SU-DHL-6 (cell line): ENCODE data around the gene UNK.

Experiments used
- H2AFZ ChIP-seq: fragments of 200-600 bp; sonication (generic); 2 replicates; pipeline ENCODE4 v1.6.1; 2014; ENCODE audit warnings: low read depth, mild to moderate bottlenecking, moderate library complexity, mixed read lengths, antibody characterized with exemption, low read length; ENCODE audit not compliant: severe bottlenecking
- H3F3A ChIP-seq: fragments of 200-600 bp; shearing (Covaris generic); 2 replicates; pipeline ENCODE4 v1.6.0; 2016; ENCODE audit warnings: antibody characterized with exemption, mild to moderate bottlenecking; ENCODE audit not compliant: insufficient read depth
- H3K27ac ChIP-seq: fragments of 200-600 bp; sonication (generic); 2 replicates; pipeline ENCODE4 v1.5.1; 2016; ENCODE audit warnings: low read depth, mild to moderate bottlenecking, low read length, moderate library complexity, mixed read lengths
- H3K27me3 ChIP-seq: fragments of 200-600 bp; sonication (generic), shearing (Covaris generic); 2 replicates; pipeline ENCODE4 v1.6.0; 2014; ENCODE audit warnings: mild to moderate bottlenecking, low read length
- H3K36me3 ChIP-seq: fragments of 200-600 bp; sonication (generic); 2 replicates; pipeline ENCODE4 v1.6.1; 2014; ENCODE audit warnings: mild to moderate bottlenecking, low read length, mixed read lengths
- H3K4me2 ChIP-seq: fragments of 300-600, 200-600 bp; shearing (Covaris generic), sonication (generic); 2 replicates; pipeline ENCODE4 v1.6.0; 2014; ENCODE audit warnings: low read length, low read depth, mild to moderate bottlenecking; ENCODE audit not compliant: poor library complexity, severe bottlenecking
- H3K4me3 ChIP-seq: fragments of 200-600 bp; sonication (generic); 2 replicates; pipeline ENCODE4 v1.5.1; 2014; ENCODE audit warnings: antibody characterized with exemption, low read length, mild to moderate bottlenecking, mixed read lengths; ENCODE audit not compliant: insufficient read depth, poor library complexity, severe bottlenecking
- H3K79me2 ChIP-seq: fragments of 200-600 bp; sonication (generic); 2 replicates; pipeline ENCODE4 v1.6.1; 2014; ENCODE audit warnings: mild to moderate bottlenecking, low read length, moderate library complexity; ENCODE audit not compliant: insufficient read depth
- H3K9ac ChIP-seq: fragments of 200-600 bp; sonication (generic); 2 replicates; pipeline ENCODE4 v1.7.0; 2014; ENCODE audit warnings: mild to moderate bottlenecking, low read length
- H3K9me2 ChIP-seq: fragments of 200-600 bp; sonication (generic); replicated peaks from 2 replicates; pipeline ENCODE4 v1.6.1; 2014; ENCODE audit warnings: low read length; ENCODE audit not compliant: insufficient read depth
- H3K9me3 ChIP-seq: fragments of 200-600 bp; sonication (generic); 2 replicates; pipeline ENCODE4 v1.6.1; 2014; ENCODE audit warnings: low read length, mixed read lengths; ENCODE audit not compliant: insufficient read depth
- H4K20me1 ChIP-seq: fragments of 200-600 bp; sonication (generic); 2 replicates; pipeline ENCODE4 v1.6.1; 2014; ENCODE audit warnings: low read depth, mild to moderate bottlenecking, antibody characterized with exemption, low read length, moderate library complexity, mixed read lengths
- EZH2phosphoT487 ChIP-seq: fragments of 200-600 bp; sonication (generic), shearing (Covaris generic); conservative IDR thresholded peaks from 2 replicates; pipeline ENCODE4 v1.6.1; 2018; ENCODE audit warnings: mild to moderate bottlenecking, antibody characterized with exemption, low read length, moderate library complexity, mixed read lengths
- TF ChIP-seq, protein P1 (sequence below): fragments of 200-600 bp; sonication (generic); IDR thresholded peaks from one replicate; pipeline ENCODE4 v1.5.1; 2017; ENCODE audit warnings: antibody characterized with exemption, mild to moderate bottlenecking, low read length, moderate library complexity; ENCODE audit not compliant: insufficient read depth, poor library complexity, severe bottlenecking

The UNK gene

DNA sequence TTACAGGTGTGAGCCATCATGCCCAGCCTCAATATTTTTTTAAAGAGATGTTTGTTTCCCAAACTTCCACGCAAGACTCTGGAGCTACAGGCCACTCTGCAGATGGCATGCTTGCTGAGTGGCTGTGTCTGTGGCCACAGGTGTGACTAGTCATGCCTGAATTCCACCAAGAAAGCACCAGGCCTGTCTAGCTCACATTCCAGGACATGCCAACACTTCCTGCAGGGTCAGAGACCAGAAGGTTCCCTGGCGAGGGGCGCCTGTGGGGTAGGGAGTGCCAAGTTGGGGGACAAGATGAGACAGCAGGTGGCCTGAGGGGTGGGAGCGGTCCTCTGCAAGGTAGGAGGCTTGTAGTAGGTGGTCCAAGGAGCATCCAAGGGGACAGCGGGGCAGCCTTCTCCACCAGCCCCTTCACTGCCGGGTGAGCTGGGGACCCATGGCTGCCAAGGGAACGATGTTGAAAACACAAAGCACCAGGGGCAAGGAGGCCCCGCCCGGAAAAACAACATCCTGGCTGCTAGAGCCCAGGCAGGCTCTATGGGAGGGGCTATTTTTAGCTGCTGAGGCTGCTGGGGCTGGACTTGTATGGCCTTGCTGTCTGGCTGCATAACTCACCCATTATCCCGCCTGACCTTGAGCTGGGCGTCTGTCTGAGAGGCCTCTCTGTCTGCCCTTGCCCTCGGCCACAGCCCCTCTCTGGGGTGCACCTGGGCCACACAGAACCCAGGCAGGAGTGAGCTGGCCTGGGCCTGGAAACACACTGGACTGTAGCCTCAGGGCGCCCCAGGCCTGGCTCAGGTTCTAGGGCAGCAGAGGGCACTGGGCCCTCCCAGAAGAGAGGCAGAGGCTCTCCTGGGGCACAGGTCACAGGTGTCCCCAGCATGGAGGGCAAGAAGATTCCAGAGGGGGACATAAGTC, 88.1 kb downstream of the UNK start:
- Histone ChIP-seq H3K27me3 (no peaks in the 10 kb centered on the region), H3K4me2 (no peak overlapping the region), H3K9me3 (no peaks in the 10 kb centered on the region), H3K9me2 (no peaks in the 10 kb centered on the region), H2AFZ (no peak overlapping the region), H3K27ac (no peak overlapping the region), H3K36me3 (no peaks in the 10 kb centered on the region), H3K4me3 (no peak overlapping the region), H3F3A (no peaks in the 10 kb centered on the region), H4K20me1 (no peaks in the 10 kb centered on the region), H3K9ac (no peak overlapping the region), H3K79me2 (no peaks in the 10 kb centered on the region)
- no peak for TF ChIP-seq EZH2phosphoT487
- TF ChIP-seq, protein P1, sequence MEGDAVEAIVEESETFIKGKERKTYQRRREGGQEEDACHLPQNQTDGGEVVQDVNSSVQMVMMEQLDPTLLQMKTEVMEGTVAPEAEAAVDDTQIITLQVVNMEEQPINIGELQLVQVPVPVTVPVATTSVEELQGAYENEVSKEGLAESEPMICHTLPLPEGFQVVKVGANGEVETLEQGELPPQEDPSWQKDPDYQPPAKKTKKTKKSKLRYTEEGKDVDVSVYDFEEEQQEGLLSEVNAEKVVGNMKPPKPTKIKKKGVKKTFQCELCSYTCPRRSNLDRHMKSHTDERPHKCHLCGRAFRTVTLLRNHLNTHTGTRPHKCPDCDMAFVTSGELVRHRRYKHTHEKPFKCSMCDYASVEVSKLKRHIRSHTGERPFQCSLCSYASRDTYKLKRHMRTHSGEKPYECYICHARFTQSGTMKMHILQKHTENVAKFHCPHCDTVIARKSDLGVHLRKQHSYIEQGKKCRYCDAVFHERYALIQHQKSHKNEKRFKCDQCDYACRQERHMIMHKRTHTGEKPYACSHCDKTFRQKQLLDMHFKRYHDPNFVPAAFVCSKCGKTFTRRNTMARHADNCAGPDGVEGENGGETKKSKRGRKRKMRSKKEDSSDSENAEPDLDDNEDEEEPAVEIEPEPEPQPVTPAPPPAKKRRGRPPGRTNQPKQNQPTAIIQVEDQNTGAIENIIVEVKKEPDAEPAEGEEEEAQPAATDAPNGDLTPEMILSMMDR = no peak

DNA sequence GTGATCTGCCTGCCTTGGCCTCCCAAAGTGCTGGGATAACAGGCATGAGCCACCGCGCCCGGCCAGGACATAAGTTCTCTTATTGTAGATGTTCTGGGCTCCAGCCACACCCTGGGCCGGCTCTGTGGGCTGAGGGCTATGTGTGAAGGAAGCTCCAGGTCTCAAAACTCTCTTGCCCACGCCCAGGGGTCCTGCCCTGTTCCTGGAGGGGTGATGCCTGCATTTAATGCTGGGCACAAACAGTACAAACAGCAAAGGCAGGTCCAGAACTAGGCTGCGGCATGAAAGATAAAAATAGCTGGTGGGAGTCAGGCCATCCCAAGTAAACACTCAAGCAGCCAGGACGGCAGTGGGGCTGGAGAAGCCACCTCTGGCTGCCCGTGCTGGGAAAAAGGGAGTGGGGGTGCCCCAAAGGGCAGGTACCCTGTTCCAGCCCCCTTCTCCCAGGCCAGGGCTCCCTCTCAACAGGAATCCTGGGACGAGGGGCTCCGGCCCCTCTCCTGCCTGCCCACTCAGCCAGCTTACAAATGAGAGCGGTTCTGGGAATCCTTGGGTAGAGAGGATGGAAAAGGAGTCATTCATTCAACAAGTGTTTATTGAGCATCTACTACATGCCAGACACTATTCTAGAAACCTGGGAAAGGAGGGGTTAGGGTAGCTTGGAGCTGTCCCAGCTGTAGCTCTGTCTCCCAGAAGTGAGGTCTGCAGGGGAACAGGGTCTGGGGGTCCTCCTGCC, 89.1 kb downstream of the UNK start:
- Histone ChIP-seq H3K4me3 (no peak overlapping the region), H3K27ac (no peak overlapping the region), H4K20me1 (no peaks in the 10 kb centered on the region), H2AFZ (no peak overlapping the region), H3K9ac (no peak overlapping the region), H3K9me3 (no peaks in the 10 kb centered on the region), H3K9me2 (no peaks in the 10 kb centered on the region), H3K27me3 (no peaks in the 10 kb centered on the region), H3F3A (no peaks in the 10 kb centered on the region), H3K79me2 (no peaks in the 10 kb centered on the region), H3K36me3 (no peaks in the 10 kb centered on the region), H3K4me2 (no peak overlapping the region)
- no peak for TF ChIP-seq EZH2phosphoT487
- TF ChIP-seq, protein P1 = no peak

DNA sequence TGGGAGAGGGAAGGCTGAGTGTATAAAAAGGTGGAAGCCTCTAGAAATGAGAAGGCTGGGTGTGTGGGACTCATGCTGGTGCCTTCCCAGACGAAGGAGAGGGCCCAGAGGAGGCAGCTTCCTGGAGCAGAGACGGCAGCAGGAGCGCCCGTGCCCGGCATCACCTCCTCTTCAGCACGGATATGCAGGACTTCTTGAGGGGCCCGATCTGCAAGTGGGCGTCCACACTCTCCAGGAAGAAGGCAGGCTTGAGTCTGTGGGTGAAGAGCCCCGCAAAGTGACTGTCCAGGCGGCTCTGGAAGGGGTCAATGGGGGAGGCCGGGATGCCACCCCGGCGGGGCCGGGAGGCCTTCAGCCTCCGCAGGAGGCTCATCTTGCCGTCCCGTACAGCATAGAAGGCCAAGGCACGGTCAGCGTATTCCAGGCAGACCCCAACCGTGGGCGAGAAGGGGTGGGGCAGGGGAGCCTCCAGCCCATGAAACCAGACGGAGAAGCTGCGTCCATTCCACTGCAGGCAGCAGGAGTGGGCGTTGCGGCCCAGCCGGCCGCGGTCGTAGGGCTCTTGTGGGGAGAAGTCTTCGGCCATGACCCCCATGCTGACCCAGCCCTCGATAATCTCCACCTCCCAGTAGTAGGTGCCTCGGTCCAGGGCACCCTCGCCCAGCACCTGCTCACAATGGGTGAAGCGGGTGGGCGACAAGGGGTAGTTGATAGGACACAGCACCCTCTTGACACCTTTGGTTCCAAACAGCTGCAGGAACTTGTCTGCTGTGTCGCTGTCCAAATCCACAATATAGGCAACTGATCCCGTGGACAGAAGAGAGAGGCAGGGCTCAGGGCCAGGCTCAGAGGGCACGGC, 89.9 kb downstream of the UNK start:
- Histone ChIP-seq H2AFZ (no peak overlapping the region), H3K27ac (no peak overlapping the region), H3K9me3 (no peaks in the 10 kb centered on the region), H3F3A (no peaks in the 10 kb centered on the region), H3K9me2 (no peaks in the 10 kb centered on the region), H3K79me2 (no peaks in the 10 kb centered on the region), H3K4me2 (no peak overlapping the region), H3K27me3 (no peaks in the 10 kb centered on the region), H4K20me1 (no peaks in the 10 kb centered on the region), H3K4me3 (no peak overlapping the region), H3K9ac (no peak overlapping the region), H3K36me3 (no peaks in the 10 kb centered on the region)
- no peak for TF ChIP-seq EZH2phosphoT487
- TF ChIP-seq, protein P1 = no peak
